Measurements from ENCODE around the gene WASL.

GRCh38 chr7:123782071-123782798, 33.4 kb upstream of the WASL start:
- TF ChIP-seq CTCF (IDR thresholded peaks at IDR 0.05) (no peak), POLR2A (IDR thresholded peaks at IDR 0.05) (no peak)
